Activated T-helper 9 cell treated with anti-CD3 and anti-CD28 coated beads, Interleukin-2, amount 50 U/mL, for 16 hours (primary cell): Measurements from ENCODE around the gene CEACAM6.
"Not testable (repeated sequence)": the region's sequence is repeated elsewhere in the genome, so short reads cannot be mapped to it uniquely, and the experiment has no call there.

ENCODE experiments used
- DNase-seq: peaks from one replicate; pipeline ENCODE4 v3.0.0-alpha.2; 2020; ENCODE audit warnings: low read depth

The CEACAM6 gene

GRCh38 chr19:41755328-41755913 lies at the start of gene CEACAM6:
TSS of gene CEACAM6 (plus strand) at chr19:41755530. CDS start at chr19:41755639, 109 bp downstream.
- DNase-seq: no peak

- peak; percentile 43 for DNase-seq
These were observed 48.4 kb upstream of the CEACAM6 start for GRCh38 chr19:41706741-41707501.

GRCh38 chr19:41707502-41707812 lies 47.9 kb upstream of the CEACAM6 start:
- no peak for DNase-seq

- DNase-seq: no peak
These were observed 47.4 kb upstream of the CEACAM6 start for GRCh38 chr19:41707871-41708371.

GRCh38 chr19:41708481-41708880 lies 46.8 kb upstream of the CEACAM6 start, which contains the start of gene CEACAM5:
TSS of gene CEACAM5 (plus strand) at chr19:41708626. CDS start at chr19:41708732, 106 bp downstream.
- DNase-seq: no peak

GRCh38 chr19:41709516-41709915 lies 45.8 kb upstream of the CEACAM6 start:
- DNase-seq: not testable (repeated sequence)

- DNase-seq: no peak
These were observed 45.2 kb upstream of the CEACAM6 start for GRCh38 chr19:41709951-41710645.

- DNase-seq: no peak
These were observed 43.7 kb upstream of the CEACAM6 start for GRCh38 chr19:41711376-41712261.

- no peak for DNase-seq
These were observed 40.7 kb upstream of the CEACAM6 start for GRCh38 chr19:41714598-41714997.

GRCh38 chr19:41718761-41719160 lies 36.6 kb upstream of the CEACAM6 start:
- DNase-seq: no peak

- DNase-seq: no peak
These were observed 35.2 kb upstream of the CEACAM6 start for GRCh38 chr19:41720103-41720502.

- no peak for DNase-seq
These were observed 28.8 kb upstream of the CEACAM6 start for GRCh38 chr19:41726493-41726892.

GRCh38 chr19:41734156-41734555 lies 21.2 kb upstream of the CEACAM6 start:
- DNase-seq: no peak

- no peak for DNase-seq
These were observed 20.7 kb upstream of the CEACAM6 start for GRCh38 chr19:41734585-41734984.

GRCh38 chr19:41735071-41735600 lies 20.2 kb upstream of the CEACAM6 start:
- no peak for DNase-seq

- DNase-seq: no peak
These were observed 16.0 kb upstream of the CEACAM6 start for GRCh38 chr19:41739361-41739760.

GRCh38 chr19:41740415-41741243 lies 14.7 kb upstream of the CEACAM6 start:
- no peak for DNase-seq

GRCh38 chr19:41741244-41741554 lies 14.1 kb upstream of the CEACAM6 start:
- DNase-seq: no peak

GRCh38 chr19:41744850-41745249 lies 10.5 kb upstream of the CEACAM6 start:
- no peak for DNase-seq

GRCh38 chr19:41745756-41746155 lies 9.6 kb upstream of the CEACAM6 start:
- no peak for DNase-seq
